GM23338 (cell line): Measurements from ENCODE around the gene IL17REL. TPM values are rescaled to one million over a fixed set of nuclear protein-coding genes. Genes with fewer than 3 reads are reported as not detected.

Experiments
- ATAC-seq: fragments of 200-7000 bp; cut with Tn5 transposase; 3 replicates; pipeline ENCODE4 v1.9.1; 2020
- DNase-seq: peaks from one replicate; pipeline ENCODE4 v3.0.0-alpha.2; 2015; ENCODE audit warnings: low spot score
- H2AFZ ChIP-seq: fragments of 200-600 bp; sonication (generic); 2 replicates; pipeline ENCODE4 v1.8.0; 2016; ENCODE audit warnings: antibody characterized with exemption, mild to moderate bottlenecking, moderate library complexity
- H3F3A ChIP-seq: fragments of 200-600 bp; sonication (generic); replicated peaks from 2 replicates; pipeline ENCODE4 v1.8.0; 2017; ENCODE audit warnings: antibody characterized with exemption, mixed run types, low read depth
- H3K27ac ChIP-seq: fragments of 200-600 bp; sonication (generic); 2 replicates; pipeline ENCODE4 v1.6.1; 2016; ENCODE audit warnings: low read depth
- H3K27me3 ChIP-seq: fragments of 200-600 bp; sonication (generic); 2 replicates; pipeline ENCODE4 v1.8.0; 2016; ENCODE audit warnings: mild to moderate bottlenecking, mixed run types, moderate library complexity; ENCODE audit not compliant: insufficient read depth
- H3K36me3 ChIP-seq: fragments of 200-600 bp; sonication (generic); 2 replicates; pipeline ENCODE4 v1.8.0; 2016; ENCODE audit warnings: mild to moderate bottlenecking; ENCODE audit not compliant: insufficient read depth
- H3K4me1 ChIP-seq: fragments of 200-600 bp; sonication (generic); 2 replicates; pipeline ENCODE4 v1.8.0; 2016; ENCODE audit warnings: mild to moderate bottlenecking, moderate library complexity; ENCODE audit not compliant: insufficient read depth
- H3K4me2 ChIP-seq: fragments of 200-600 bp; sonication (generic); 2 replicates; pipeline ENCODE4 v1.7.1; 2017; ENCODE audit warnings: mixed run types
- H3K4me3 ChIP-seq: fragments of 200-600 bp; sonication (generic); 2 replicates; pipeline ENCODE4 v1.6.1; 2016; ENCODE audit warnings: mixed run types
- H3K79me2 ChIP-seq: fragments of 200-600 bp; sonication (generic); replicated peaks from 2 replicates; pipeline ENCODE4 v1.8.0; 2017; ENCODE audit warnings: mild to moderate bottlenecking; ENCODE audit not compliant: insufficient read depth
- H3K9me2 ChIP-seq: fragments of 200-600 bp; sonication (generic); 2 replicates; pipeline ENCODE4 v1.8.0; 2017; ENCODE audit not compliant: insufficient read depth
- H4K20me1 ChIP-seq: fragments of 200-600 bp; sonication (generic); replicated peaks from 2 replicates; pipeline ENCODE4 v1.8.0; 2017; ENCODE audit warnings: mild to moderate bottlenecking; ENCODE audit not compliant: insufficient read depth
- H3K27ac Mint-ChIP-seq: 2 replicates; pipeline ENCODE4 v1.8.0; 2020; ENCODE audit warnings: inconsistent platforms, mild to moderate bottlenecking, moderate library complexity, mixed read lengths
- H3K27me3 Mint-ChIP-seq: 3 replicates; pipeline ENCODE4 v1.8.0; 2022; ENCODE audit warnings: low read depth, mild to moderate bottlenecking, moderate library complexity, mixed read lengths, inconsistent platforms; ENCODE audit not compliant: insufficient read depth, poor library complexity
- H3K36me3 Mint-ChIP-seq: 3 replicates; pipeline ENCODE4 v1.8.0; 2021; ENCODE audit warnings: low read depth, mild to moderate bottlenecking, inconsistent platforms, moderate library complexity, mixed read lengths
- H3K4me1 Mint-ChIP-seq: 3 replicates; pipeline ENCODE4 v1.8.0; 2020; ENCODE audit warnings: mild to moderate bottlenecking, inconsistent platforms, mixed read lengths
- H3K4me3 Mint-ChIP-seq: 3 replicates; pipeline ENCODE4 v1.8.0; 2021; ENCODE audit warnings: moderate library complexity, mild to moderate bottlenecking, inconsistent platforms, mixed read lengths
- H3K9me3 Mint-ChIP-seq: 3 replicates; pipeline ENCODE4 v1.8.0; 2020; ENCODE audit warnings: moderate library complexity, mild to moderate bottlenecking, inconsistent platforms, mixed read lengths
- CREB1 ChIP-seq: fragments of 250-450 bp; sonication (Bioruptor Pico); IDR thresholded peaks from 2 replicates; pipeline ENCODE4 v1.5.0; 2020; ENCODE audit warnings: low read depth, mild to moderate bottlenecking, moderate library complexity
- EZH2 ChIP-seq: fragments of 200-600 bp; sonication (generic); IDR thresholded peaks from one replicate; pipeline ENCODE4 v1.8.0; 2017; ENCODE audit warnings: antibody characterized with exemption, mild to moderate bottlenecking, low read depth; ENCODE audit not compliant: unreplicated experiment
- JUNB ChIP-seq: IDR thresholded peaks from one replicate; pipeline ENCODE4 v1.6.1; 2016; ENCODE audit warnings: antibody characterized with exemption; ENCODE audit not compliant: unreplicated experiment
- NANOG ChIP-seq: IDR thresholded peaks from 2 replicates; pipeline ENCODE4 v1.6.1; 2016; ENCODE audit warnings: antibody characterized with exemption, borderline replicate concordance
- POLR2AphosphoS5 ChIP-seq: IDR thresholded peaks from 2 replicates; pipeline ENCODE4 v1.6.1; 2016; ENCODE audit warnings: antibody characterized with exemption, low read depth
- STAT1 ChIP-seq: IDR thresholded peaks from one replicate; pipeline ENCODE4 v1.6.1; 2016; ENCODE audit warnings: antibody characterized with exemption; ENCODE audit not compliant: unreplicated experiment
- ZNF114 ChIP-seq: fragments of 250-450 bp; sonication (Bioruptor Pico); IDR thresholded peaks from 2 replicates; pipeline ENCODE4 v1.5.0; 2020; ENCODE audit warnings: mild to moderate bottlenecking, moderate library complexity
- ZNF331 ChIP-seq: fragments of 250-450 bp; sonication (Bioruptor Pico); IDR thresholded peaks from 2 replicates; pipeline ENCODE4 v1.5.0; 2020; ENCODE audit warnings: low read depth, mild to moderate bottlenecking, moderate library complexity
- polyA plus RNA-seq: library from polyadenylated mRNA; unstranded; fragments of >200 nt; fragmentation: Nextera tagmentation; extraction: Ambion mirVana; gene quantifications from 2 replicates; pipeline ENCODE4 v1.2.1, GENCODE V29; 2016
- total RNA-seq: library from RNA; depleted of rRNA; stranded (reverse); fragments of >200 nt; shearing (Covaris generic); gene quantifications from 2 replicates; pipeline ENCODE4 v1.2.3, GENCODE V29; 2014
- TF ChIP-seq, protein P1 (sequence below): IDR thresholded peaks from 2 replicates; pipeline ENCODE4 v1.6.1; 2016; ENCODE audit warnings: antibody characterized with exemption
- TF ChIP-seq, protein P2 (sequence below): IDR thresholded peaks from one replicate; pipeline ENCODE4 v1.6.1; 2018; ENCODE audit warnings: antibody characterized with exemption; ENCODE audit not compliant: unreplicated experiment

Gene IL17REL
- total and polyA plus RNA-seq, 2 experiments from 2014 or later = 0.31 TPM; not detected in 1

GRCh38 chr22:49948958-49949913 lies 63.3 kb downstream of the IL17REL start (continued):
- TF ChIP-seq EZH2 = no peak

DNA sequence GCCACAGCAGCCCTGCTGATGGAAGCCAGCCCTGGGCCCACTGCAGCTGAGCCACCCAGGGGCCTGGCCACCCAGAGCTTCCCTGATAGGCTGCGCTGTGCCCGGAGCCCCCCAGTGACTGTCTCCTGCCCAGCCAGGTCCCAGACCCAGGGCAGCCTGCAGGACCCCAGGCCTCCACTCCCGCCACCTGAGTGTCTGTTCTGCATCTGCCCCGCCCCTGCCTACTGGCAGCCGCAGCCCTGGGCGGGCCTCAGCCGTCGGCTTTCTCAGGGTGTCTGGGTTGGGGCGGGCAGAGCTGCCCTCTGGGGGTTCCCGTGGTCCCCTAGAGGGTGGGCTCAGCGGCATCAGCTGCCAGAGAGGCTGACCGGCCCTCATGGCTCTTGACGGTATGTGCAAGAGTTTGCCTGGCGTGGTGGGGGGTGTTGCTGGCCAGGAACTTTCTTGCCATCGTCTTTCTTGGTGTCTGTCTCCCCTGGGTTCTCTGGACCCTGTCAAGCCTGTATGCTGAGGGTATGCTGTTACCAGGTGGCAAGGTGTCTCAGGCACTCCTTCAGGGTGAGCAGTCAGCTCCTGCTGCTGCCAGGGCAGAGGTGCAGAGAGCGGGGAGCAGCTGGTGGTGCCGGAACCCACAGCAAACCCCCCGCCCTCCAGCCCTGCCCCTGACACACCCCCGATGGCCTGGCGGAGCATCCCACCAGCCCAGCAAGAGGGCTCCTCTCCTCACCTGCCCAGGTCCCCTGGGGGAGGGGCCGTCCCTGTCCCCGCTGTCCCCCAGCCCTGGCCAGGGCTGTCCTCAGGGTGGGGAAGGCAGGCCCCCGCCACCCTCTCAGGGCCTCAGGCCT lies 64.2 kb downstream of the IL17REL start:
- H3K4me2 ChIP-seq = no peak overlapping the region
- Mint-ChIP-seq H3K27me3 (peaks cover 3% of the 10 kb centered on the region), H3K4me1 (peaks cover 18% of the 10 kb centered on the region), H3K27ac (no peak overlapping the region), H3K4me3 (no peak overlapping the region), H3K36me3 (no peaks in the 10 kb centered on the region), H3K9me3 (no peaks in the 10 kb centered on the region)
- H3K27me3 ChIP-seq = no peaks in the 10 kb centered on the region
- H3K4me3 ChIP-seq = no peak overlapping the region
- ATAC-seq = no peak
- DNase-seq = no peak
- no peaks in the 10 kb centered on the region for H3K79me2 ChIP-seq
- no peak overlapping the region for H3K27ac ChIP-seq
- H3K4me1 ChIP-seq = peaks cover 10% of the 10 kb centered on the region; the same call in 1 of the 2 replicates
- H3K36me3 ChIP-seq = no peaks in the 10 kb centered on the region
- 0 out of 2 replicates have a peak, but pooled peaks cover 2% of the 10 kb centered on the region for H3F3A ChIP-seq
- no peaks in the 10 kb centered on the region for H4K20me1 ChIP-seq
- no peaks in the 10 kb centered on the region for H3K9me2 ChIP-seq
- TF ChIP-seq JUNB (no peak), EZH2 (no peak), ZNF114 (CRISPR knock-in tag) (no peak), CREB1 (no peak), ZNF331 (CRISPR knock-in tag) (no peak), NANOG (no peak), STAT1 (no peak), POLR2AphosphoS5 (no peak)
- TF ChIP-seq, protein P1, sequence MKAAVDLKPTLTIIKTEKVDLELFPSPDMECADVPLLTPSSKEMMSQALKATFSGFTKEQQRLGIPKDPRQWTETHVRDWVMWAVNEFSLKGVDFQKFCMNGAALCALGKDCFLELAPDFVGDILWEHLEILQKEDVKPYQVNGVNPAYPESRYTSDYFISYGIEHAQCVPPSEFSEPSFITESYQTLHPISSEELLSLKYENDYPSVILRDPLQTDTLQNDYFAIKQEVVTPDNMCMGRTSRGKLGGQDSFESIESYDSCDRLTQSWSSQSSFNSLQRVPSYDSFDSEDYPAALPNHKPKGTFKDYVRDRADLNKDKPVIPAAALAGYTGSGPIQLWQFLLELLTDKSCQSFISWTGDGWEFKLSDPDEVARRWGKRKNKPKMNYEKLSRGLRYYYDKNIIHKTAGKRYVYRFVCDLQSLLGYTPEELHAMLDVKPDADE = no peak
- TF ChIP-seq, protein P2, sequence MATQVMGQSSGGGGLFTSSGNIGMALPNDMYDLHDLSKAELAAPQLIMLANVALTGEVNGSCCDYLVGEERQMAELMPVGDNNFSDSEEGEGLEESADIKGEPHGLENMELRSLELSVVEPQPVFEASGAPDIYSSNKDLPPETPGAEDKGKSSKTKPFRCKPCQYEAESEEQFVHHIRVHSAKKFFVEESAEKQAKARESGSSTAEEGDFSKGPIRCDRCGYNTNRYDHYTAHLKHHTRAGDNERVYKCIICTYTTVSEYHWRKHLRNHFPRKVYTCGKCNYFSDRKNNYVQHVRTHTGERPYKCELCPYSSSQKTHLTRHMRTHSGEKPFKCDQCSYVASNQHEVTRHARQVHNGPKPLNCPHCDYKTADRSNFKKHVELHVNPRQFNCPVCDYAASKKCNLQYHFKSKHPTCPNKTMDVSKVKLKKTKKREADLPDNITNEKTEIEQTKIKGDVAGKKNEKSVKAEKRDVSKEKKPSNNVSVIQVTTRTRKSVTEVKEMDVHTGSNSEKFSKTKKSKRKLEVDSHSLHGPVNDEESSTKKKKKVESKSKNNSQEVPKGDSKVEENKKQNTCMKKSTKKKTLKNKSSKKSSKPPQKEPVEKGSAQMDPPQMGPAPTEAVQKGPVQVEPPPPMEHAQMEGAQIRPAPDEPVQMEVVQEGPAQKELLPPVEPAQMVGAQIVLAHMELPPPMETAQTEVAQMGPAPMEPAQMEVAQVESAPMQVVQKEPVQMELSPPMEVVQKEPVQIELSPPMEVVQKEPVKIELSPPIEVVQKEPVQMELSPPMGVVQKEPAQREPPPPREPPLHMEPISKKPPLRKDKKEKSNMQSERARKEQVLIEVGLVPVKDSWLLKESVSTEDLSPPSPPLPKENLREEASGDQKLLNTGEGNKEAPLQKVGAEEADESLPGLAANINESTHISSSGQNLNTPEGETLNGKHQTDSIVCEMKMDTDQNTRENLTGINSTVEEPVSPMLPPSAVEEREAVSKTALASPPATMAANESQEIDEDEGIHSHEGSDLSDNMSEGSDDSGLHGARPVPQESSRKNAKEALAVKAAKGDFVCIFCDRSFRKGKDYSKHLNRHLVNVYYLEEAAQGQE = no peak
- H2AFZ ChIP-seq = no peak overlapping the region
